GM21390 (cell line): Measurements from ENCODE around the gene RAD51B.

ENCODE experiments used
- ATAC-seq: cut with Tn5 transposase; IDR thresholded peaks from one replicate; pipeline ENCODE4 v1.9.1; 2021; ENCODE audit not compliant: unreplicated experiment

The RAD51B gene

DNA sequence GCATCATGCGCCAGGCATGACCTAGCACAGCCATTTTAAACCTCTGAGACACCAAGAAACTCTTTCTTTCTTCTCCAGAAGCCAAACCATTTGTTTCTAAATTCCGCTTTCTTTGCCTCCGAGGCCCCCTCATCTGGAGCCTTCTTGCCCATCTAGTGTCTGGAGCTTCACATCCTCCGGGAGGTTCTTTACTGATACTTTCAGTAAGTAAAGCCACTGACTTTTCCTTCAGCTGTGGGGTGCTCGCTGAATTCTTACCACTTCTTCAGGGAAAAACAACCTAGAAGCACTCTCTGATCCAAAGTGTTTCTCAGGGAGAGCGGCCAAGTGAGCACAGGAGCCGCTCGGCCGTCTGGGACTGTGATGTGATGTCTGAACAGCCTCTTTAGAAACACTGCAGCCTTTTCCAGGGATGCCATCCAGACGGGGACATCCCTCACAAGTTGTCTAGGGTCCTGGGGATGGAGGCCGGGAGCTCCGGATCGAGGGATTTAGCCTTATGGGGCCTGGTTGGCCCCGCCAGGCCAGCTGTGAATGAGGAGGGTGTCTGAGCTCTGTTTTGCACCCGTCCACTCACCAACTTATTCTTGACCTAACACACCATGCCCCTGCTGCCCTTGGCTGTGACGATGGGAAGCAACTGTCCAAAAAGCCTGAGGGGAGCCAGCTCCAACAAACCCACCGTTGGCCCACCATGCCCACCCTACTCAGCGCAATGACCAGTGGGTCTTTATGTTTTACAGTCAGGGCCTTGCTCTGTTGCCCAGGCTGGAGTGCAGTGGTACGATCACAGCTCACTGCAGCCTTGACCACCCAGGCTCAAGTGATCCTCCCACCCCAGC is 812.7 kb downstream of the RAD51B start:
- ATAC-seq = no peak

DNA sequence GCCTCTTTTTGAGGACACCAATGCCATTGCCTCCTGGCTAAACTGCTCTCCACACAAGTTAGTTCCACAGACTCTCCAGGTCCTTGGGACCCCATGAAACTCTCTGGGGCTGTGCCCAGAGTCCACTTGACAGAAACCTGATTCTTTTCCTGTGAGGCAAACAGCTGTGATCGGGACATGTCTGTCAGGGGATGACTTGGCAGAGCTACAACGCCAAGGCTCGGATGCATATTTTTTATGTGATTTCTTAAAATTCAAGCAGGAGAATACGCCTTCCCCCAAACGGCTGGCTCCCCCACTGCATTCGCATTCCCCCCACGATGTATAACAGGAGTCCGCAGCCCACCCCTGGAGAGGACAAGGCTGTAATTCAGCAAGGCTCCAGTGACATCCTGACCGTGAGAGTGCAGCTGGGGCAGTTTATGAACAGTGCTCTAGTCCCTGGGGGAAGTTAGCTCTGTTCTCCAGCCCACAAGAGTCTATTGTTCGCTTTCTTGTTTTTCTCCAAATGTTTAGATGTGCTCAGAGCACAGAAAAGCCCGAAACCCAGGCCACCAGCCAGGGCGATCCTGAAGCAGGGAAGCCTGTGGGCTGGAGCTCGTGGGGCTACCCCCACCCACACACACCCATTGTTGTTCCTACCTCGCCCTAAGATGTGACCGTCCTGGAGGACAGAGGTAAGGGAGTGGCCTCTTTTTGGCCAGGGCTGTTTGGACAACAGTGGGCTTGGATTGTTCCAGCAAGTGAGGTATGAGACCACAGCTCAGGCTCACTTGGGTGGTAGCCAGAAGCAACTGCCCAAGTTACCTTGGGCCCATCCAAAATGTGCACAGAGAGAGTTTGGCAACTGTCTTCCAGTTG is 813.8 kb downstream of the RAD51B start:
- no peak for ATAC-seq

DNA sequence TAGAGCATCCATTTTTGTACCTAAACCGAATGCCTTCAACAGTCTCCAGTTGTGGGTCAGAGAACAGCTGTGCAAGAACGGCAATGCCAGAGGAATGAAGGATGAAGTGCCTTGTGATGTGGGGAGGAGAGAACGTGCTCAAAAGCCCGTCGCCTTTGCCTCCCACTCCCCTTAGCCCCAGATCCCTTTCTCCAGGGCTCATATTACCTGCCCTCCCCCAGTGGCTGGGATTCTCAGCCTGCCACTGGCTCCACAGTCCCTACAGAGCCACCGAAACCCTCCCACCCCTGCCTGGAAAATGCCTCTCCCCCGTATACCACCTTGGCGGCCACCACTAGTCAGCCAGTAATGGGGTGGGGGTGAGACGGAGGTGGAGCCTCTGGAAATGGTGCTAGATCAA is 814.8 kb downstream of the RAD51B start:
- no peak for ATAC-seq

DNA sequence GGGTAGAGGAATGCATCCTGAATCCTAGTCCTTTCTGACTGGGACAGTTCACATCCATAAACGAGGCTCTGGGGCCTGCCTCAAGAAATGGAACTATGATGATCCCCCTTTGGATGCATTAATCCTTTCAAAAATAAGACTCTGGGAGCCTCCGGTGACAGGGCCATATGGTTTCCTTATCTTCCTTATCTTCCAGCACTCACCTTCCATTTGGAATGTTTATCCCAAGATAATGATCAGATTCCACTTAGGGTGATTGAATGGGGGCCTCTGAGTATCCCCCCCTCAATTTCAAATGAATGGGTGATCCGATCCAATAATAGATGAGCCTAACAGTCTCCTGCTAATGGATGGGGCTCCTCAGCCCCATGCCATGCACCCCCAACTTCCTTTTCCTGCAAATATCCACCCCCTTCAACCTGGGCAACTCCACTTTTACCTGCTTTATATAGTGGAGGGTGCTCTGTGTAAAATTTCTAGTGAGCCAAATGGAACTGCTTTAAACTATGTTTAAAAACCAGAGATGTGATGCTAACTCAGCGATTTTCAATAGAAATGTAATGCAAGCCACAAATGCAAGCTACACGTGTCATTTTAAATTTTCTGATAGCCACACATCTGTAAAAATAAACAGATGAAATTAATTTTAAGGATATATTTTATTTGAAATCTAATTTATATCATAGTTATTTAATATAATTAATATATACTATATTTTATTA is 815.5 kb downstream of the RAD51B start:
- no peak for ATAC-seq

DNA sequence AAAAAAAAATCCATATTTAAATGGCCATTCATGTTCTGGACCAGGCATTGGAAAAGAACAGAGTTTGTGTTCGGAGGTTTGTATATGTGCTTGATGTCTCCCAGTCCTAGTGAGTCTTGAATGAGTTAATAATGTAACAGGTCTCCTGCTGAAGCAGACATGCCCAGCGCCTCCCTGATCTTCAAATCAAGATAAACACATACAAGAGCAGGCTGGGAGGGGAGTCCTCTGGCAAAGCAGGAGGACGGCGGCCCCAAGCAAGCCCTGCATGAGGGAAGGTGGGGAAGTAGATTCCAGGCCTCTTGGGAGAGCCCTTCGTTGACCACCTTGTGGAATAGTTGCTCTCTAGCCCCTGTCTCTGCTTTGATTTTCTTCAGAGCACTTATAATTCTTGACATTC is 817.0 kb downstream of the RAD51B start:
- ATAC-seq = no peak

DNA sequence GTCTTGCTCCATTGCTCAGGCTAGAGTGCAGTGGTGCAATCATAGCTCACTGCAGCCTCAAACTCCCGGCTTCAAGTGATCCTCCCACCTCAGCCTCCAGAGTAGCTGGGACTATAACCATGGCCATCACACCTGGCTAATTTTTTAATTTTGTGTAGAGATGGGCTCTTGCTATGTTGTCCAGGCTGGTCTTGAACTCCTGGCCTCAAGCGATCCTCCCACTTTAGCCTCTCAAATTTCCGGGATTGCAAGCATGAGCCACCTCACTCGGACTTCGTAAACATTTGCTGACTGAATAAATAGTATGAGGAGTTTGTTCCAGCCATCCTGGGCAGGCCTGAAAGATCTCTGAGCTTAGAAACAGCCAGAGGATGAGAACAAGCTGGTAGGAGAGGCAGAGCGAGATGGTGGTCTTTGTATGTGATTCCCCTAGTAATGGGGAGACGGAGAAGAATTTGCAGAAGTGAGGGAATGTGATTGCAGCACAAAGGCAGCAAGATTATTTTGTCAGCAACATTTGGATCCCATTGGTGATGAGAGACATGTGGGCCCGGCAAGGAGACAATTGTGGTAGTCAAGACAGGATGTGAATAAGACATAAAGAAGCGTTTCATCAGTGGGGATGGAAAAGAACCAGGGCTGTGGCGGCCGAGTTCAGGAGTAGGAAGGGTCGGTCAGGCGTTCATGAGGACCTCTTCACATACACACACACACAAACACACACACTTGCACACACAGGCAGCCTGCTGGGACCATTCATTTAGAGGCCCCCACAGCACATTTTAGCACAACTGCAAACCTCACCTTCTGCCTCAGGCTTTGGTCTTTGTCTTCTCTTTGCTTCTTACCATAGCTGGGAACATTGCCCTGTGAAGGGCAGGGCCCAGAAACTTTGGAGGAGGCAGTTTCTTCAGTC is 817.8 kb downstream of the RAD51B start:
- ATAC-seq = no peak

DNA sequence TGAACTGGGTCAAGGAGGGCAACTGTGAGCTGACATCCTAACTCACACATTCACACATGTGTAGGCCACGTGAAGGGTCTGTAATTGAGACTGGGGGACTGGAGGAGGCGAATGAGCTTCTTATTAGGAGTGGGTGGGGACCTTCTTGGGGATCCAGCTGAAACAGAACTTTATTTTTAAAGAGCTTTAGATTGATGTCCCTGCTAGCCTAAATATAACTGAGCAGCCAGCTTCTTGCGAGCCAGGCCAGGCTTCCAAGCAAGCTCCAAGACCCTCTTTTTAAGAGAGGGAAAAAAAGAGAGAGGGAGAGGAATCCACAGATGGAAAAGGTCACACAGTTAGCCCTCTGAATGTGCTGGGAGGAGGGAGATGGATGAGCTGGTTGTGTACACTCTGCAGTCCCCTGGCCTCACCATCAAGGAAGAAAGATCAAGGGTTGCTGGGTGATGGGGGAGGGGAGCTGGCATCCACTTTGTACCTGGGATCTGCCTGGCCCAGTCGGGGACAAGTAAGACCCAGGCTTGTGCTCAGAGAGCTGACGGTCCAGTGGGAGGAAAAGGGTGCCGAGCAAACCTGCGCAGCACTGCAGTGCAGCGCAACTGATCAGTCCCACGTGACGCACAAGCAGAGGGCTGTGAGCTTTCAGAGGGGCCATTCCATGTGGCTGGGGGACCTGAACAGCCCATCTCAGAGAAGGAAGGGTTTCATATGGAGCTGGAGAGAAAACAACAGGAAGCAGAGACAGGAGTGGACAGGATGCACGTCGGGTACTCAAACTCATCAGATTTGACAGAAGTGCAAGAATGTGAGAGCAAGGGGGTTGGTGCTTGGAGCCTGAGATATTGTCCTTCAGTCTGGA is 818.8 kb downstream of the RAD51B start:
- no peak for ATAC-seq

DNA sequence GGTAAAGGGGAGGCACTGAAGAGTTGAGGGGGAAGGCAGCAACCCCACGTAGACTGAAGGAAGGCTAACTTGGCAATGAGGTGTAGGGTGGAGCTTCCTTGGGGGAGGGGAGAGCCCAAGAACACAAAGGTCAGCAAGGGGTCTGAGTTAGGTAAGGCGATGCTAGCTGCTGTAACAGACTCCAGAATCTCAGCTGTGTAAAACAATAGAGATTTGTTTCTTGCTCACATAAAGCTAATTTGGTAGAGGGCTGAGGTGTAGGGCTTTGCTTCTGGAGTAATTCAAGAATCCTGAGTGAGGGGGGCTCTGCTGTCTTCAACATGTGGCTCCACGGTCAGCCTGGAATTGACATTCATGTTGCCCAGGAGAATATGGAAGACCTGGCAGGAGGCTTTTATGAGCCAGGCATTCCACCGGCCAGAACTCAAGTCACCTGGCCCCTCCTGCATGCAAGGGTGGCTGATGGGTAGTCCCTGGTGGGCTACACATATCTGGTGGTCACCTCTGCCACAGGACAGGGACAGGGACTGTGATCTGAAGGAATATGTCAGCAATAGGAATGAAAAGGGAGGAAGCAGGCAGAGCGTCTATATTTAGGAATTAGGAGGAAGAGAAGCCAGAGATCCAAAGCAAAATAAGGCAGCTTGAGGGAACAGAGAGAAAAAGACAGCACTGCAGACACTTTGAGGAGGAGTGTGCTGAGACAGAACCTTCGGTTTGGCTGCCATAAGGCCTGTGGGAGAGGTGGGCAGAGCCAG is 819.6 kb downstream of the RAD51B start:
- ATAC-seq = no peak

DNA sequence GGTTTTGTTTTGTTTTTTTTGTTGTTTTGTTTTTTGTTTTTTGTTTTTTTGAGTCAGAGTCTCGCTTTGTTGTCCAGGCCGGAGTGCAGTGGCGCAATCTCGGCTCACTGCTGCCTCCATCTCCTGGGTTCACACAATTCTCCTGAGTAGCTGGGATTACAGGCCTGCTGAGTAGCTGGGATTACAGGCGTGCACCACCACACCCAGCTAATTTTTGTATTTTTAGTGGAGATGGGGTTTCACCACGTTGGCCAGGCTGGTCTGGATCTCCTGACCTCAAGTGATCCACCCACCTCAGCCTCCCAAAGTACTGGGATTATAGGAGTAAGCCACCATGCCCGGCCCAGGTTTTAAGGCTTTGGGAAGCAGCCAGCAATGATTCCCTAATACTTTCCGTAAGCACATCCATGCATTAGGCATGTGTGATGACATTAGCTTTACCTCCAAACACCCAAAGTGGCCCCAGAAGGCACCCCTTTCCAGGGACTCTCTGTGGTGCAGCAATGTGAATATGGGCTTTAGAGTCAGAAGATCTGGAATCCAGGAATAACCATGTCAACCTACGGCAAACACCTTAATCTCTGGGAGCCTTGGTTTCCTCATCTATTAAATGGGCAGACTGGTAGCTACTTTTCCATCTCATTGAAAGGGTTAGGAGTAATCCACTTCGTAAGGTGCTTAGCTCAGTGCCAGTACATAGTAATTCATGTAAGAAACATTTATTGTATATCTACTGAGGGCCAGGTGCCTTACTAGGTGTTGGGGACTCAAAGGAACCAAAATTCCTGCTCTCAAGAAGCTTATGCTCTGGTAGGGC is 820.4 kb downstream of the RAD51B start:
- no peak for ATAC-seq

DNA sequence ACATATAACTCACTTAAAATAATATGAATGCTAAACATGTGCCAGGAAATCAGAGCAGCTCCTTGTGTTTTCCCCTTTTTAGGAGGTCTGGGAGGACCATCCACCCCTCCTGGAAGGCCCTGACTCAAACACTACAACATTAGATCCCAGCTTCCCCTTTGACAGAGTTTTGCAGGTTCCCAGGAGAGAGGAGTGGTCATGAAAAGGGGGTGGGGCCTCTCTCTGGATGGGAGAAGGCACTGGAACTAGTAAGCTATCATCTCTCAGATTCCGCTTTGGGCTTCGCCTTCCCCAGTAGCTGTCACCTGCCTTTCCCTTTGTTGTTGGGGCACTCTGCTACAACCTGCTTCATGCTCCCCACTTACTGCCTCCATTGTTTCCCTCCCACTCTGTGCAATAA is 824.1 kb downstream of the RAD51B start:
- ATAC-seq = no peak

DNA sequence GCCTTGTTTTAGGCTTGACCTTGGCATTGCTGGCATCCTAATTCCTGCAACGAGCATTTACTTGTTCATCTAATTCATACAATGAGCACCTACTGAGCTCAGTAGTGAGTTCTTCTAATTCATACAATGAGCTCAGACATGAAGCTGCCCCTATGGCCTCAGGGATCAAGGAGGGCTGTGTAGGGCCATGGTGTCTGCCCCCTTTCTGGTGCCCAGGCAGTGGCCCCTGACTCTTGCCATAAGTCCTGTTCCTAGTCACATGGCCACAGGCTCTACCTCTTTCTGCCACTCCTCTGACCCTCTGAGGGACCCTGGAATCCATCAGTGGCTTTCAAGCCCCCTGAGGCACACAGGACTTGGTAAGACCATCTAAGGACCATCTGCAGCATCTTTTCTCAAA is 824.5 kb downstream of the RAD51B start:
- ATAC-seq = no peak

DNA sequence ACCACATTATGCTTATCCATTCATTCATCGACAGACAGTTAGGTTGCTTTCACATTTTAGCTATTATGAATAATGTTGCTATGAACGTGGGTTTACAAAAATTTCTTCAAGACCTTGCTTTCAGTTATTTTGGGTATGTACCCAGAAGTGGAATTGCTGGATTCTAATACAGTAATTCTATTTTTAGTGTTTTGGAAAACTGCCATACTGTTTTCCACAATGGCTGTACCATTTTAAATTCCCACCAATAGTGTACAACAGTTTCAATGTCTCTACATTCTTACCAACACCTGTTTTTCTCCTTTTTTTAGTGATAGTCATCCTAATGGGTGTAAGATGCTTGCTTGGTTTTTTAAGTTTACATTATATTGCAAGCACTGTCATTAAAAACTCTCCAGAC is 825.8 kb downstream of the RAD51B start:
- no peak for ATAC-seq

DNA sequence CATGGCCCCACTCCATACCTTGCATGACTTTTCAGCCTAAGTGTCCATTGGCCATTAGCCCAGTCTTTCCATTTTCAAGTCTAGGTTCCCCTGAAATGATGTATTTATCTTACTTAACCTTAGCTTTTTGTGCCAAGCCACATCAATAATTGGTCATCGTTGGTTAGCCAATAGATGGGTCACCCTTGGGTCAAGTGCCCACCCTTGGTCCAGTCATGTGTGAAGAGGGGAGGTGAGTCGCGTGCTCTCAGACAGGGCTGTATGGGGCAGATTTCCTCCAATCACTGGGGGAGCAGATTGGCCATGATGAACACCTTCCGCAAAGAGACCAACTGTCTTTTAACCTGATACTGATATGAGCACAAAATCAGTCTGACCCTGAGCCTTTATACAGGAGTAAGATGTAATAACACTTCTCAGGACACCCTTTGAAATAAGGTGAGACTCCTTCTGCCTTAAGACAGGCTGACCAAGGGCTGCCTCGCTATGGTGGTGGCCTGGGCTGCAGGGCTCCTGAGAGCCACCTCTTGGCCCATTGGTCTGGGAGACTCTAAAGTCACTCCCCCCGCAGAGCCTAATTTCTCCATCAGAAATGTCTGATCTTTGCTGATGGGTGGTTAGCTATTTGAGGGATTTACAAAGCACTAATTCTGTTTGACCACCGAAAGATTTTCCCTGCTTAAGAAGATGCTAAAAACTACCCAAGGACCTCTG is 830.1 kb downstream of the RAD51B start:
- ATAC-seq = no peak

DNA sequence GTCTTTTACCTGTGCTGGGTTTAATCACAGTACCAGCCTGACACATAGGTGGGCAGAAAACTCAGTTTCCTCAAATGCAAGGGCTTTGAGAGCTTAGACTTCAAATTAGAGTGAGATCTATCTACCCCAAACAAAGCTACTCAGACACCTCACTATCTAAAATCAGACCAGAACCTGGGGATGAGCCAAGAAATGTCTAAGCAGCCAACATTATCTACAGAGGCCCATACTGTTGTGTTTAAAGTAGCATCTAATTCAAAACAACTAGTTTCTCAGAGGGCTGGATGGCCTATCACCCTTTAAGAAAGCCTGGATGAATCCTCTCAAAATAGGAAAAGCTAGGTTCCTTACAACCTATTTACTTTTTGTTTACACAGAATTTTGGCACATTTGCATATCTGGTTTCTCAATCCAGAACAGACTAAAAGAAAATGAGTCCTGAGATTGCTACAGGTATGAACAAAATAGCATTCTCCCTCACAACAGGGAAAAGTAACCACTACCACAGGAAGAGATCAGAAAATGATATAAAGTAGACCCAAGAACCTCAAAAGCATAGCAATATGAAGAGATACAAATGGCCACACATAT is 830.9 kb downstream of the RAD51B start:
- no peak for ATAC-seq

DNA sequence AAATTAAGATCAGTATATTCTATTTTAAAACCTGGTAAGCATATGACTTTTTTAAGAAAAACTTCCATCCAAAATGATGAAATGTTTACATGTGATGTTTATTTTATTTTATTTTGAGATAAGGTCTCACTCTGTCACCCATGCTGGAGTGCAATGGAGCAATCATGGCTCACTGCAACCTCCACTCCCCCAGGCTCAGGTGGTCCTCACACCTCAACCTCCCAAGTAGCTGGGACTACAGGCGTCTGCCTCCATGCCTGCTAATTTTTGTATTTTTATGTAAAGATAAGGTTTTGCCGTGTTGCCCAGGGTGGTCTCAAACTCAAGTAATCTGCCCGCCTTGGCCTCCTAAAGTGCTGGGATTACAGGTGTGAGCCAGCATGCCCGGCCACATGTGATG is 831.5 kb downstream of the RAD51B start:
- ATAC-seq = no peak

DNA sequence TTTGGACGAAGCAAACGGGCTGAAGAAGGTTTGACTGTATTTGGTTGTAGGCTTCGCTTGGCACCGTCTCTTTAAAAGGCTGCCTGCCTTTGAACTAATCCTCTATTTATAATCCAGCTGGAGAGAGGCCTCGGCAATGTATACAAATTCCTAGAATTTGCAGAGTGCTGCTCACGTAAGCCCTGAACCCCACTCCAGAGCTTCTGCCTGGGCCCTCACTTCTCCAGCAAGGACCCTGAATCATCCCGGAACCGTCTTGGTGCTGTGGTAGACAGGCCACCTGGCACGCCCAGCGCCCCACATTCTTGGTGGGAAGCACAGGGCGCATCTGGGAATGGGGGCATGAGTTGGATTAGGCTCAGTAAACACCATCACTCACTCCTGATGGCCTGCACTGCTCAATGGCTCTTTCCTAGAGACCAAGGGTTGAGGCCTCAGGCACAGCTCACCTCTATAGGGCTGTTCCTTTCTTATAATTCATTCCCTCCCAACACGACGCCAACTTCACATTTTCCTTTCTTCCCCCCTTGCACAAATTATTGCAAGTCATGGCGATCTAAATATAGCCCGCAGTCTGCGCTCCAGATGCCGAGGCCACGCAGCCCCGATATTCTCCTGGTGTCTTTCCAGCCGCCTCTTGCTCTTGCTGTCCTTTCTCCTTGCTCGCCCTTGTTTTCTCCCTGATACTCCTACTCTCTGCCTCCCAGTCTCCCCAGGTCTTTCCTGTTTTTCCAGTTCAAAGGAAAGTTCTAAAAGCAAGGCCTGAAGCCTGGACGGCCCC is 832.3 kb downstream of the RAD51B start:
- ATAC-seq = no peak

DNA sequence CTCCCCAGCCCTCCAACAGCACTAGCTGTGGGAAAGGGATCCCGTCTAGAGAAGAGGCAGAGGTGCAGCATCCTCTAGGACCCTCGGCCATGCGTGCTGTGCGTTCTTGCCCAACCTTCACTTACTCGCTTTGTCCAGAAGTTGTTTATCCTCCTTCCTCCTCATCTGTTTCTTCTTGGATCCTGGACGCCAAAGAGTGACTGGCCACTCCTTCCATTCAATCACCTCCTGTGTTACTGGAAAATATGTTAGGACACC is 832.8 kb downstream of the RAD51B start:
- ATAC-seq = no peak
